ENCODE measurements around the gene GJB6. TPM values are rescaled to one million over a fixed set of nuclear protein-coding genes. Genes with fewer than 3 reads are reported as not detected.

The GJB6 gene
- total and polyA plus RNA-seq, 2 donors (not counting 1 experiment from before 2014, with no cell fraction given), result not detected

DNA sequence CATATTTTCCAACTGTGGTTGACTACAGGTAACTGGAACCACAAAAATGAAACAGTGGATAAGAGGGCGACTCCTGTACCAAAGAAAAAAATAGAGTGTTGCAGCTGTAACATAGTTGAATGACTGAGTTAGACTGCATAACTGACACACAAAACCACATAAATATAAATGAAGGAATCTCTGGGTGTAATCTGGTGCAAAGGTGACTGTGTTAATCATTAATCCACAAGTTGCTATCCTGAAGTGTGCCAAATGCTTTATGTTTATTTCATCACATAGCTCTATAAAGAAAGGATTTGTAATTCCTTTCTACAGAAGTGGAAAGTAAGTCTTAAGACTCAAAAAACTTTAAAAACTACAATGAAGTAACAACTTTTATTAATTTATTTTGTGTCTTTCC lies 33.3 kb downstream of the GJB6 start:
- ChIA-PET CTCF (interaction anchor here (3.2 to 5.7 kb wide), 2 partner anchors 13 to 727 kb away, joined by 32 to 40 read pairs; no protein-coding TSS in a partner anchor), POLR2A (no interaction called here)
- Histone ChIP-seq H3K27ac (ENCODE audit: low read length in 2 of 2) (no peak overlapping the region), H3K4me1 (ENCODE audit: control insufficient read depth in 2 of 2, insufficient read depth in 2 of 2, low read length in 2 of 2) (peaks cover 10 to 17% of the 10 kb centered on the region in 2 donors), H2AFZ (ENCODE audit: insufficient read depth, low read depth, low read length, poor library complexity, severe bottlenecking) (no peak overlapping the region), H3K4me3 (ENCODE audit: control extremely low read depth in 1 of 5, extremely low read depth in 1 of 5, insufficient read depth in 1 of 5, low read depth in 2 of 5, low read length in 4 of 5) (no peak overlapping the region), H4K20me1 (ENCODE audit: control insufficient read depth, insufficient read depth, low read length, poor library complexity, severe bottlenecking) (no peaks in the 10 kb centered on the region), H3K36me3 (replicated peaks in 1 of 2; ENCODE audit: control extremely low read depth in 1 of 2, control insufficient read depth in 1 of 2, extremely low read depth in 1 of 2, insufficient read depth in 2 of 2, low read length in 1 of 2) (no peaks in the 10 kb centered on the region), H3K9me3 (ENCODE audit: control extremely low read depth in 1 of 3, control insufficient read depth in 2 of 3, insufficient read depth in 1 of 3, low read length in 2 of 3) (peaks cover 0 to 4% (median 0%) of the 10 kb centered on the region in 3 donors), H3K9ac (ENCODE audit: low read length) (no peak overlapping the region), H3K79me2 (ENCODE audit: control insufficient read depth, insufficient read depth, low read length) (no peaks in the 10 kb centered on the region), H3K27me3 (replicated peaks in 1 of 4; ENCODE audit: control extremely low read depth in 1 of 4, control insufficient read depth in 3 of 4, insufficient read depth in 4 of 4, low read length in 3 of 4) (peaks cover 2 to 44% (median 35%) of the 10 kb centered on the region in 4 experiments), H3K4me2 (replicated peaks; ENCODE audit: low read depth, low read length, poor library complexity, severe bottlenecking) (no peak overlapping the region)
- DNase-seq (no peak), ATAC-seq (ENCODE audit: low read depth) (no peak)
- peaks cover 3% of the 10 kb centered on the region for H3K9me3 Mint-ChIP-seq (ENCODE audit: insufficient read depth)
- WGBS (ENCODE audit: insufficient coverage), result no CpG with 5 or more reads among the region's 1 CpG
- peaks cover 58% of the 10 kb centered on the region for H3K27me3 Mint-ChIP-seq
- TF ChIP-seq EZH2 (IDR thresholded peaks at IDR 0.05; ENCODE audit: borderline replicate concordance, insufficient read depth, low read depth, low read length, poor library complexity, severe bottlenecking), result no peak
- TF ChIP-seq, protein P1, sequence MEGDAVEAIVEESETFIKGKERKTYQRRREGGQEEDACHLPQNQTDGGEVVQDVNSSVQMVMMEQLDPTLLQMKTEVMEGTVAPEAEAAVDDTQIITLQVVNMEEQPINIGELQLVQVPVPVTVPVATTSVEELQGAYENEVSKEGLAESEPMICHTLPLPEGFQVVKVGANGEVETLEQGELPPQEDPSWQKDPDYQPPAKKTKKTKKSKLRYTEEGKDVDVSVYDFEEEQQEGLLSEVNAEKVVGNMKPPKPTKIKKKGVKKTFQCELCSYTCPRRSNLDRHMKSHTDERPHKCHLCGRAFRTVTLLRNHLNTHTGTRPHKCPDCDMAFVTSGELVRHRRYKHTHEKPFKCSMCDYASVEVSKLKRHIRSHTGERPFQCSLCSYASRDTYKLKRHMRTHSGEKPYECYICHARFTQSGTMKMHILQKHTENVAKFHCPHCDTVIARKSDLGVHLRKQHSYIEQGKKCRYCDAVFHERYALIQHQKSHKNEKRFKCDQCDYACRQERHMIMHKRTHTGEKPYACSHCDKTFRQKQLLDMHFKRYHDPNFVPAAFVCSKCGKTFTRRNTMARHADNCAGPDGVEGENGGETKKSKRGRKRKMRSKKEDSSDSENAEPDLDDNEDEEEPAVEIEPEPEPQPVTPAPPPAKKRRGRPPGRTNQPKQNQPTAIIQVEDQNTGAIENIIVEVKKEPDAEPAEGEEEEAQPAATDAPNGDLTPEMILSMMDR (IDR thresholded peaks at IDR 0.05), result no peak
- peaks cover 12% of the 10 kb centered on the region for H3K4me1 Mint-ChIP-seq
- H3K4me3 Mint-ChIP-seq, result no peak overlapping the region
- intact Hi-C loops (cut with micrococcal nuclease), result loop anchor here (5.0 to 10.0 kb wide), 2 partner anchors 1279 to 1406 kb away; partner anchors contain the start of gene MICU2
- H3K27ac Mint-ChIP-seq, result no peak overlapping the region

DNA sequence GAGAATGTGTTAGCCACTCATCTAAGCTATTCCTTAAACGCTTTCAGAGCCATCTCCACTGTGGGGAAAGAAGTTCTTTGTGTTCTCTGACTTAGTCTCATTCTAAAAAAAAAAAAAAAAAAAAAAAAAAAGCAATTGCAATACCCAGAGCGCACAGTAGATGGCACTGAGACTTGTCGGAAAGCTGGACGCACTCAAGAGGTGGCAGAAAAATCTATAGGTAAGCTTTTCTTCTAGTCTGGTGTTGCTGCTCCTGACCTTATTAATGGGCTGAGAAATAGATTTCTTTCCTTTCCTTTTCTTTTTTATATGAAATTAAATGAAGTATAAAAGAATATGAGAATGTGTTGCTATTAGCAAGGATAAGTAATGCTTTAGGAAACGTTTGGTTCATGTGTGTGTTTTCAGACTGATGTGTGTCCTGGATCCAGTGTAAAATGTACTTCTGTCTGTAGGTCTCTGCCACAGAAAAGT lies 34.7 kb downstream of the GJB6 start:
- Histone ChIP-seq H2AFZ (ENCODE audit: insufficient read depth, low read depth, low read length, poor library complexity, severe bottlenecking) (peak overlapping the region; percentile 3), H3K9ac (ENCODE audit: low read length) (no peak overlapping the region), H3K9me3 (ENCODE audit: control extremely low read depth in 1 of 3, control insufficient read depth in 2 of 3, insufficient read depth in 1 of 3, low read length in 2 of 3) (peaks cover 0 to 4% (median 0%) of the 10 kb centered on the region in 3 donors), H3K27ac (ENCODE audit: low read length in 2 of 2) (no peak overlapping the region), H3K4me2 (replicated peaks; ENCODE audit: low read depth, low read length, poor library complexity, severe bottlenecking) (no peak overlapping the region), H3K79me2 (ENCODE audit: control insufficient read depth, insufficient read depth, low read length) (no peaks in the 10 kb centered on the region), H3K4me3 (ENCODE audit: control extremely low read depth in 1 of 5, extremely low read depth in 1 of 5, insufficient read depth in 1 of 5, low read depth in 2 of 5, low read length in 4 of 5) (no peak overlapping the region), H3K27me3 (replicated peaks in 1 of 4; ENCODE audit: control extremely low read depth in 1 of 4, control insufficient read depth in 3 of 4, insufficient read depth in 4 of 4, low read length in 3 of 4) (peaks cover 2 to 44% (median 44%) of the 10 kb centered on the region in 4 experiments), H3K36me3 (replicated peaks in 1 of 2; ENCODE audit: control extremely low read depth in 1 of 2, control insufficient read depth in 1 of 2, extremely low read depth in 1 of 2, insufficient read depth in 2 of 2, low read length in 1 of 2) (no peaks in the 10 kb centered on the region), H3K4me1 (ENCODE audit: control insufficient read depth in 2 of 2, insufficient read depth in 2 of 2, low read length in 2 of 2) (peaks cover 18 to 28% of the 10 kb centered on the region in 2 donors), H4K20me1 (ENCODE audit: control insufficient read depth, insufficient read depth, low read length, poor library complexity, severe bottlenecking) (no peaks in the 10 kb centered on the region)
- H3K27me3 Mint-ChIP-seq, result peaks cover 60% of the 10 kb centered on the region
- WGBS (ENCODE audit: insufficient coverage), result 19% methylated on average over 4 of the region's 5 CpGs
- H3K9me3 Mint-ChIP-seq (ENCODE audit: insufficient read depth), result peaks cover 3% of the 10 kb centered on the region
- intact Hi-C loops (cut with micrococcal nuclease), result loop anchor here (5.0 to 10.0 kb wide), 2 partner anchors 1280 to 1407 kb away; partner anchors contain the start of gene MICU2
- TF ChIP-seq, protein P1 (IDR thresholded peaks at IDR 0.05), result peak; percentile 84
- TF ChIP-seq EZH2 (IDR thresholded peaks at IDR 0.05; ENCODE audit: borderline replicate concordance, insufficient read depth, low read depth, low read length, poor library complexity, severe bottlenecking), result no peak
- H3K27ac Mint-ChIP-seq, result no peak overlapping the region
- ATAC-seq (ENCODE audit: low read depth) (peak; percentile 76), DNase-seq (peak; percentile 61)
- ChIA-PET POLR2A (no interaction called here), CTCF (interaction anchor here (0.6 to 5.7 kb wide), 11 partner anchors 10 to 1281 kb away, joined by 3 to 40 read pairs (median 4); no protein-coding TSS in a partner anchor)
- H3K4me1 Mint-ChIP-seq, result peaks cover 18% of the 10 kb centered on the region
- no peak overlapping the region for H3K4me3 Mint-ChIP-seq
